Activated CD4-positive, alpha-beta T cell treated with anti-CD3 and anti-CD28 coated beads, Interleukin-2, Interleukin-4, amounts not matched to agents 100 ng/mL and 50 ng/mL, durations not matched to agents 16 hours and 8 hours (primary cell): ENCODE data around the gene C1orf159.
"Not testable (repeated sequence)": the region's sequence is repeated elsewhere in the genome, so short reads cannot be mapped to it uniquely, and the experiment has no call there.

ENCODE experiments used
- DNase-seq: peaks from one replicate; pipeline ENCODE4 v3.0.0-alpha.2; 2020; ENCODE audit warnings: low spot score

C1orf159 gene

DNA sequence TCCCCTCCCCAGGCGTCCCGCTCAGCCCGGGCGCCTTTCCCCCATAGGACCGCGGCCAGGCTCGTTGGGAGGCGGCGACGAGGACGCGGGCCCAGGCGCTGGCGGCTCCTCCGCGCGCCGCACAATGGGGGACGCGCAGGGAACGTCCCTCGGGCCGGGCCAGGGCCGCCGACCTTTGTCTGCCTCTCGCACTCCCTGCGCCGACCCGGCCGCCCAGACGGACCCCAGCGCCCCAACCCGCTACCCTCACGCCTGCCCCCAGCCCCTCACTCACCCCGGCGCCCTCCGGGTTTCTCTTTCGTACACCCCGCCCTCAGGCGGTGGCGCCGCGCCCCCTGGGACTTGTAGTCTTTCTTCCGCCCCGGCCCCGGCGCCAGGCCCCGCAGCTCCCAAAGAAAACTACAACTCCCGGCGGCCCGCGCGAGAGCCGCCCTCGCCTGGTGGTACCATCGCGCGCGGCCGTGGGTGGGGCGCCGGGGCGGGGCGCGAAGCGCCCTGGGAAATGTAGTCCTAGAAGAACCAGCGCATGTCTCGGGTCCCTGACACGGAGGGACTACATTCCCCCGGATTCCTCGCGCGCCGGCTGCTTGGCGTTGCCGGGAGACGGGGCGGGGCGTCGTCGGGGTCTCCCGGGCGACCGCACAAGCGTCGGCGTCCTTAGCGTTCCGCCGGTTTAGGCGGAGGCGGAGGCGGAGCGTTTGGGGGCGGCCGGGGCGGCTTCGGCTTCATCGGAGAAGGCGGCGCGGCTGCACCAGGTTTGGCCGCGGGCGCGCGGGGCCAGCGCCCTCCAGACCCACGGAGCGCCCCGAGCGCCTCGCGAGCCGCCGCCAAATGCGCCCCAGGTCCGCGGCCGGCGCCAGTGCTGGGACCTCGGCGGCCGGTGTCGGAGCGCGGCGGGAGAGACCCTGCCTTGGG lies at the start of gene C1orf159:
Gene C1orf159, minus strand, starts transcription at position 304 of the 915 bp plus-strand sequence. CDS start 24,546 bp downstream, outside the sequence.
- DNase-seq: peak; percentile 99

DNA sequence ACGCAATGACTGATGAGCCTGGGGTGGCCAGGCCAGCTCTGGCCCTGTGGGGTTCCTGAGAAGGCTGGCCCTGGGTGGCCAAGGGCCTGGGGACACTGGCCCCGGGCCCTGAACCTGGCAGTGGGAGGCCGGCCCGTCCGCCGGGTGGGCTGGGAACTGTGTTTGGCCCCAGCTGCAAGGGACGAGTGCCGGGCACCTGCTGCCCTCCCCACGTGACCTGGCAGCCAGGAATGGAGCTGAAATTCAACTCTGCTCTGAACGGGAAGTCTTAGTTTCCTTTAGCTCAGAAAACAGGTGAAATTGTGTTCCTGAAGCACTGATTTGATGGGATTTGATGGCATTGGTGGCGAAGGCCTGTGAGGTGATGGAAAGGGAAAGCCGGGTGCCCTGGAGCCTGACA lies 49.6 kb upstream of the C1orf159 start:
- no peak for DNase-seq

DNA sequence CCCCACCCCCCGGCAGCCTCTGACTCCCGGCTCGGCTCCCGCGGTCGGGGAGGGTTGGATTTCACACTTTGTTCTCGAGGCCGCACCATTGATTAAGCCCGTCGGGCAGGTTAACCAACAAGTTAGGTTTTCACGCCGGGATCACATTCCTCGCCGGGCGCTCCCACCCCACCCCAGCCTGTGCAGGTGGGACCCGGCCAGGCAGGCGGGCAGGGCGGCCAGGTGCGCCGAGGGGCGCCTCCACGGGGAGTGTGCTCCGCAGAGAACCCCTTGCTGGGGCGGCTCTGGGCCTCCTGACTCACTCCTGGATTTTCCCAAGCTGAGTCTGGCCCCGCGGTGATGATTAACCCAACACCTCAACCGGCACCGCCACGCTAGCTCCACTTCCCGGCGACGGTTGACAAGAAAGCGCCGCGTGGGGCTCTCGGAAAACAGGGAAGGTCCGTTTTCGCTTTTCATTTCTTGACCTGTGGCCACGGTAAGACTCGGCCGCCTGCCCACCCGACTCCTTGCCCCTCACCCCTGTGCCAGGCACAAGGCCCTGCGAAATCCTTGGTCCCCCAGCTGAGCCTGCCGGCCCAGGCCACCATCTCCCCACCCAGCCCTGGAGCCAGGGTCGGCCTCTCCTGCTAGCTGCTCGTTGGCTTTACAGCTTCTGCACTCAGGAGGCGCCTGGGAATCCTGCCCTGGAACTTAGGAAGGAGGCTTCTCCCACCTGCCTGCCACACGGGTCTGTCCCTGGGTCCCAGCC lies 49.0 kb upstream of the C1orf159 start:
- no peak for DNase-seq

- DNase-seq: no peak
Measured at GRCh38 chr1:1164361-1164700, 48.4 kb upstream of the C1orf159 start.

DNA sequence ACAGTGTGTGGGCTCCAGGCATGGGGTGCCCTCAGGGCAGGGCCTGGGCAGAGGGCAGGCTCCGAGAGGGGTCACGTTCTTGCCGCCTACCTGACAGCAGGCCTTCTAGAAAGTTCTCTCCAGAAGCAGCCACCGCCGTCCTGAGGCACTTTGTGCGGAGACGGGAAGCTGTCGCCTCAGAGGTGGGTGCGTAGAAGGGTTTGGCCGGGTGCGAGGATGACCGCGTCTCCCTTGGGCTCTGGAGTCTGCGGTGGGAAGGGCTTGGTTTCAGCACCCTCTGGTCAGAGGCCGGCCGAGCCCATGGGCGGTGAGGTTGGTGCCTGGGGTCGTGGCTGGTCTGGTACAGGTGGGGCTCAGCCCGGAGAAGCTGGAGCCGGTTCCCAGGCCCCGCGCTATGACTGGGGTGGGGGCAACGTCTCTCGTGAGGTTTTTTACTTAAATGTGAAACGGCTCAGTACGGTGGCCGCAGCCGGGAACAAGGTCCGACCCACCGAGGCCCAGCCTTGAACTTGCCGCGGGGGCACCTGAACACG lies 47.7 kb upstream of the C1orf159 start:
- DNase-seq: no peak

DNA sequence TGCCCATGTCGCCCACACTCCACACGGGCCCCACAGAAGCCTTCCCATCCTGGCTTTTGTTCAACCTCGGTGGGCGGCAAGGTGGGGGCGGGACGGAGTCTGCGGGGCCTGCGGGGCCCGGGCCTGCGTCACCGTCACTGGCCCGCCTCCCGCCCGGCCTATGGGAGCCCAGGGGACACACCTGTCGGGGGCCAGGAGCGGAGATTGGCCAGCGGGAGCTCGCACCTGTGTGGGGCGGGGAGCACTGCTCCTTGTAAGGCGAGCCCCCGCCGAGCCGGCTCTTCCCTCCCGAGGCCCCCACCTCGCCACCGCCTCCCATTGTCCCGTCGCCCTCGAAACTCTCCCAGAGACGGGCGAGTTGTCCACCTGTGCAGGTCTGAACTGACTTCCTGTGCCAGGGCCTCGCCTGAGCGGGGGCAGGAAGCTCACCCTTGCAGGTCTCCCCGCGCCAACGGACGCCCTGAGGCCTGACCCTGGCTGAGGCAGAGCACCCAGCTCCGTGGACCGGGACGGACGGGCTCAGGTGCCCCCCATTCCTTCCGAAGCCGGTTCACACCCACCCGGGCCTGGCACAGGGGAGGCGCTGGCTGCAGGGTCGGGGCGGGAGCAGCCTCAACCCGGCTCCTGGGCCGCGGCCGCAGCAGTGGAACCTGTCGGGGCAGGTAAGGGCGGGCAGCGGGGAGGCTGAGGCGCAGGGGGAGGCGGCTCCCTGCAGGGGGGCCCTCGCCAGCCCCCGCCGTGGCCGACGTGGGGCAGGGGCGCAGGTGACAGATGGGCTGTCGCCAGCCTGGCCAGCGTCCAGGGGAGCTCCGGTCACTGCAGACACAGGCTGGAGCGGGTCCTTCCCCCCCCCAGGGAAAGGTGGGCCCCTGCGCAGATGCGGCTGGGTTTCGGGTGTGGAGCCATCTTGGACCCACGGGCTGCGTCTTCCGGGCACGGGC lies 47.0 kb upstream of the C1orf159 start:
- no peak for DNase-seq

DNA sequence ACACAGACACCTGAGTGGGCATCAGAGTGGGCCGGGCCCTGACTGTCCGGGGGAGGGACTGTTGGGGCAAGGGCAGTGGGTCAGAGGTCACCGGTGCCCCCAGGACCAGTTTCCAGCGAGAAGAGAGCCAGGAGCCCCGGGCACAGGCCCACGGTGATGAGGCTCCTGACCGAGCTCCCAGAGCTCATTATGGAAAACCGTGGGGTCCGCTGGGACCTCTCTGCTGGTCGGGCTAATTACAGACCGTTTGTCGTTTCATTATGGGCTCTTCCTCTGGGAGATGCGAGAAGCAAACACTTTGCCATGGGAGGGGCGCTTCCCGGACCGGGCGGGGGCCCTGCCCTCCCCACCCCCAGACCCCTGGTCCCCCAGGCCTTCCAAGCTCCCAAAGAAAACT lies 45.8 kb upstream of the C1orf159 start:
- DNase-seq: no peak

DNA sequence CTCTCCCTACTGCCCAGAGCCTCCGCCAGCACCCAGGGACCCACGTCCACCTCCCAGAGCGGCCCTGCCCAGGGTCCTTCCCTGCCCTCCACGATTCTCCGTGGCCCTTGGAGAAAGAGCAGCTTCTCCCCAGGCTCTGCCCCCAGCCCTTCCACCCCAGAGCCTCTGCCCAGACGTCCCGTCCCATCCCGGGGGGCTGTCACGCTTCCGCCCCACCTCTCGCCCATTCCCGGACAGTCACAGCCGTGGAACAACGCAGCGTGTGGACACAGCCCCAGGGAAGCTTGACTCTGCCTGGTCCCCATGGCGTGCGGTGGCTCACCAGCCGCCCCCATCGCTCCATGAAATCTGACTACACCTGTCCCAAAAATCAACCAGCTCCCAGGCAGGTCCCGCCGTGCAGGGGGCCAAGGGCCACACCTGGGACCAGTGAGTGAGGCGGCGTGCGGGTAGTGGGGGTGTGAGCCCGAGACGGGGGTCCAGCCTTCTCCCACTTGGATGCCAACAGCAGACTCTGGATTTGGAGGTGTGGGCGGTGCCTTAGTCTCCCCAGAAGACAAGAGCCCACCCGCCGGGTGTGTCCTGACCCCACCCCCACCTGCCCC lies 45.3 kb upstream of the C1orf159 start:
- no peak for DNase-seq

DNA sequence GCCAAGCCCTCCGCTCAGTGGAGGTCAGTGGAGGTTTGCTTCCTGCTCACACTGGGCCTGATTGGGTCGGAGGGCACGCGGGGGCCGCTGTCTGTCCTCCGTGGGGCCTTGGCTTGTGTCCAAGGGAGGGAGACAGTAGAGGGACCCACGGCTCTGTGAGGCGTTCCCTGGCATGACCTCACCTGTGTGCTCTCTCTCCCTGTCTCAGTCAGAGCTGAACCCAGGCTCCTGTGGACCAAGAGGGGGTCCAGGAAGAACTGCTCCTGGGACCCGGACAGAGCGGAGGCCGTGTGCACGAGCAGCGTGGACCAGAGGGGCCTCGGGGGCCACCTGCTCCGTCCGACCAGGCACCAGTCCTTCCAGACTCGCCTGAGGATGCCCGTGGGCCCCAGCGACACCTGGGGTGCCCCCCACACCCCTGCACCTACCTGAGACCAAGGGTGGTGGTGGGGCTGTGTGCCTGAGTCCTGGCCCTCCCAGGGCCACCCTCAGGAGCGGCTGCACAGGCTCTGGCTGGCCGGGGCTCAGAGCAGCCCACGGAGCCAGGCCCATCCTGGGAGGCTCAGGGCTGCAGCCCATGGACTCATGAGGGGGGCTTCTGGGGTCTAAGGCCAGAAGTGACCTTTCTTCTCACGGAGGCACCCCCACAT lies 44.5 kb upstream of the C1orf159 start:
- DNase-seq: no peak

GRCh38 chr1:1157914-1158710 lies 42.2 kb upstream of the C1orf159 start:
- DNase-seq: no peak

DNA sequence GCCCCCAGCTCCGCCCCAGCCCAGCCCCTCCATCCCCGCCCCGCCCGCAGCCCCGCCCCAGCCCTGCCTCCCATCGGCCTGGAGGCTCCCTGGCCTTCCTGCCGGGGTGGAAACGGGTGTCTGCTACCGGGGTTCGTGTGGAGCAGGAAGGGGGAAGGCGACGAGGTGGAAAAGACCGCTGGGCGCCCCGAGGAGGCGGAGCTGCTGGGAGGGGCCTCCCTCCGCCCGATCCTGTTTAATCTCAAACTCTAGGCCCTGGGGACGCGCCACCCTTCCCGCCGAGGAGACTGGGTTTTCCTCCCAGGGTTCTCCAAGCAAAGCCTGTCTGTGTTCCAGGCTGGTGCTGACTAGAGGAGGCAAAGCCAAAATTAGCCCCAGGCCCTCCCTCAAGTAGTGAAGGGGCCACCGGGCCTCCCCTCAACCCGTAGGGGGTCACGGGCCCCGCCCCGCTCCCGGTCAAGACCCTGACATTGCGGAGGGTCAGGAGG lies 41.6 kb upstream of the C1orf159 start:
- peak; percentile 64 for DNase-seq

GRCh38 chr1:1157033-1157365 lies 41.1 kb upstream of the C1orf159 start:
- DNase-seq: no peak

DNA sequence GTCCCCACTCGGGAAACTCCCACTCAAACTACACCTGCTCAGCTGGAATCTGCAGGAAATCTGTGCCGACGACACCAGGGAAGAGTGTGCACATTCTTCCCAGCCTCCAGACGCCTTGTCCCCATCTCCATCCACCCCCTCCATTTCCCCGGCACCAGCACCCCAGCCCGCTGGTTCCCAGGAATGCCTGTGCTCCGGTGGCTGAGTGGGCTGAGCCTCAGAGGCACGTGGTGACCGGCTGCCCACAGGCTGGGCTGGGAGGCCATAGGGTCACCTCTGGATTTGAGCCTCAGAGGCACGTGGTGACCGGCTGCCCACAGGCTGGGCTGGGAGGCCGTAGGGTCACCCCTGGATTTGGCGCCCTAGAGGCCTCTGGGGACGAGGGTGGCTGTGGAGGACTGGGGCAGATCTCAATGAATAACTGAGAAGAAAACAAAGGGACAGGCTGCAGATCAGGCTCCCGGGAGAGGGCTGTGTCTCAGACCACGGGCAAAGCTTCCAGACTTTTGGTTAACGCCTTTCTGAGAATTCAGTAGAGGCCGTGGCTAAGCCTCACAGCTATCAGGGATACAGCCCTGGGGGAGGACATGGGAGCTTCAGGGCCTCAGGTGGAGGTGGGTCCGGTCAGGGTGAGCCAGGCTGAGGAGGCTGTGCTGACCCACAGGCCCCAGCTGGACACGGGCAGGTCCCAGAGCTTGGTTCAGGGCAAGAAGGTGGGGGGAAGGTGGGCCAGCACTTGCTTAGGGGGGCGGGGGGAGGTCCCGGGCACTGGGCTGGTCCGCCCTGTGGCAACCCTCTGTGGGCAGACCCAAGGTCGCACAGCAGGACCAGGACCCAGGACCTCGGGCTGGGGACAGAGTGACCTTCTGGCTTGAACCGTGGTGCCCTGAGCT lies 40.5 kb upstream of the C1orf159 start:
- DNase-seq: no peak

DNA sequence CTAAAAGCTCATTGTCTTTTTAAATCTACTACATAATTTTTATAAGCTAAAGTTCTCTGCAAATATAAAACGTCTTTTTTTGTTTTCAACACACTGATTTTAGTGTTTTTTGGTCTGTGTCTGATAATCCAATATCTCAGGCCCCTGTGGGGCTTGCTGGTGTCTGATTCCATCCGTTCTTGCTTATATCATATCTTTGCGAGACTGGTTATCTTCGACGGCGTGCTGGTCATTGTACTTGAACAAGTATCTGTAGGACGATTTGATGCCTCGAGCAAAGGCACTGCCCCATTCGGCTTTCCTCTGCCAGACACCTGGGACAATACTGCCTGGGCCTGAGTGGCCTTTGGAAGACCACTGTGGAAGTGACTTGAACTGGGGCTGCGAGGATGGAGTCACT lies 39.4 kb upstream of the C1orf159 start:
- DNase-seq: no peak

DNA sequence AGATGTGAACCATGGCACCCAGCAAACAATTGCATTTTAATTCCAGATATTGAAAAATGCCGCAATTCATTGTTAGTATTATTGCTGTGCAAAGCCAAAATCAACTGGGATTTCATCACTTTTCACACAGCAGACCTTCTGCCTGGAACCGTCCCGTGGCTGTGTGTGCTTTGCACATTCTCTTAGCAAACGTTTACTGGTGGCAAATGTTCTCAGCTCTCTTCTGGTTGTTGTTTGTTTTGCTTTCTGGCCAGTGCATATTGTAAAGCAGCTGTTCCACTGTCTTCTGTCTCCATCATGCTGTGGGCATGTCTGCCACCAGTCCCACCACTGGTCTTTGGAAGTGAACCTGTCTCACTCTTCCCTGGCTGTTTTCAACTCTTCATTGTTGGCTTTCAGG lies 38.0 kb upstream of the C1orf159 start:
- DNase-seq: no peak

GRCh38 chr1:1153215-1153614 lies 37.3 kb upstream of the C1orf159 start:
- not testable (repeated sequence) for DNase-seq

- DNase-seq: not testable (repeated sequence)
Measured at GRCh38 chr1:1152431-1152830, 36.5 kb upstream of the C1orf159 start.

- DNase-seq: no peak
Measured at GRCh38 chr1:1151306-1151705, 35.4 kb upstream of the C1orf159 start.

DNA sequence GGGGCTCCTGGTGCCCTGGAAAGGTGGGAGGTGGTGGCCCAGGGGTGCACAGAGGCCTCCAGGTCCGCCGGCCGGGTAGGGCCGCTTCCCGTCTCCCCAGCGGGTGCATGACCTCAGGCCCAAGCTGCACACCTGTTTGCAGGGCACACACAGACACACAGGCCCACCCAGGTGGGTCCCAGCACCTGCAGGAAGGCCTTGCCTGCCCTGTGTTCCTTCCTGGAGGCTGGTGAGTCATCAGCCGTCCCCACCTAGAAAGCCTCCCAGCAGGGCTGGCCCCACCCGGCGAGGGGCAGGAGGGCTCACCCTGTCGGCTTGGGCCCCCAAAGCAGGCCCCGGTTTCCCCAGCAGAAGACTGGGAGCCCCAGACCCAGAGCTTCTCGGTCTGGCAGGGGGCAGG lies 34.2 kb upstream of the C1orf159 start:
- no peak for DNase-seq
